ENCODE results near the gene CFL1. TPM values are rescaled to one million over a fixed set of nuclear protein-coding genes. Genes with fewer than 3 reads are reported as not detected.

The CFL1 gene
- total and polyA plus RNA-seq, 2 of the 8 experiments (the other 6 are each of a cell fraction or from before 2014, with no cell fraction given): 1,252 to 1,365 TPM

GRCh38 chr11:65891219-65892136, 33.5 kb upstream of the CFL1 start (continued):
- TF ChIP-seq MAX (IDR thresholded peaks at IDR 0.05) (no peak), TEAD4 (IDR thresholded peaks at IDR 0.05; ENCODE audit: low read depth, low read length) (no peak), EZH2 (IDR thresholded peaks at IDR 0.05; ENCODE audit: low read depth, low read length, severe bottlenecking) (peak; percentile 28), TAF1 (IDR thresholded peaks at IDR 0.05; ENCODE audit: low read depth, low read length) (peak; percentile 16; the same call in 1 of the 2 replicates), HDAC2 (IDR thresholded peaks at IDR 0.05; ENCODE audit: borderline replicate concordance in 1 of 2, low read depth in 2 of 2, low read length in 2 of 2) (0 out of 4 replicates have a peak, but pooled peaks of 1 of the 2 experiments have one; percentile 45)

Data from H1 (cell line).